GM04503 (cell line): ENCODE measurements around the gene FNIP1.
"Not testable (repeated sequence)": the region's sequence is repeated elsewhere in the genome, so short reads cannot be mapped to it uniquely, and the experiment has no call there.

Experiments used
- DNase-seq: peaks from one replicate; pipeline ENCODE4 v3.0.0-alpha.2; 2012; ENCODE audit warnings: low read depth

The FNIP1 gene

DNA sequence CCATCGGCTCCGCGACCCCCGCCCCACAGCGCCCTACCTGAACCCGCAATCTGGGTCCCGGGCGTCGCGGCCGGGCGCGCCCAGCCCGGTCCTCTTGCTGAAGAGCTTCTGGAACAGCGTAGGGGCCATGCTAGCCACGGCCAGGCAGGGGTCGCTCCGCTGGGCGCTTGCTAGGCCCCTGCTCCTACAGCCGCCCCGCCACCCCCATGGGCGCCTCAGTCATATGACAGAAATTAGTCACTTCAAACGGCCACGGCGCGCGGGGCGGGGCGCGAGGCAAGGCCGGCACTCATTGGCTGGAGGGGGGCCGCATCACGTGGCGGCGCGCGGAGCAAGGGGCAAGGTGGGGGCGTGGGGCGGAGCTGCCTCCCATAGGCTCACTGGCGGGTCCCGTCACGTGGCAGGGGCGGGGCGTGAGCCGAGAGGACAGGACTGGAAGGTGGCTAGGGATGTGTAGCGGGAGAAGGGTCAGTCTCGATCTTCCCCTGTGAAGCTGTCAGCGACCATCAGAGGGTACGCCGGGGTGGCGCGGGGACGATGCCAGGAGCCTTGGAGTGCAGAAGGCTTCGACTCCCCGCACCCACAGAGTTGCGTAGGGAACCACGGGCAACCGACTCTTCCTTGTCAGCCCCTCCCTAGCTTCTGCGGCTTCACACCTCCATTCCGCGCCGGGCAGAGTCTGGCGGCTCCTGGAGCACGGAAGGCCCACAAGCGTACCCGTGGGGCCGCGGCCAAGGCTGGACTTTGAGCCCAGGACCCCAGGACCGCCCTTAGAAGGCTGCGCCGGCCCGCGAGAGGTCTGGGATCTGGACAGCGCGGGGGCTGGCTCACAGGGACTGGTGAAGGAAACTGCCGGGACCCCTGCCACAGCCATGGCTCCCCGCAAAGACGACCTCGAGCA is at the start of gene FNIP1:
Gene FNIP1 (minus strand): TSS at position 225 of the 901 bp plus-strand sequence. CDS start 96 bp downstream, at position 129.
- peak; percentile 73 for DNase-seq

DNA sequence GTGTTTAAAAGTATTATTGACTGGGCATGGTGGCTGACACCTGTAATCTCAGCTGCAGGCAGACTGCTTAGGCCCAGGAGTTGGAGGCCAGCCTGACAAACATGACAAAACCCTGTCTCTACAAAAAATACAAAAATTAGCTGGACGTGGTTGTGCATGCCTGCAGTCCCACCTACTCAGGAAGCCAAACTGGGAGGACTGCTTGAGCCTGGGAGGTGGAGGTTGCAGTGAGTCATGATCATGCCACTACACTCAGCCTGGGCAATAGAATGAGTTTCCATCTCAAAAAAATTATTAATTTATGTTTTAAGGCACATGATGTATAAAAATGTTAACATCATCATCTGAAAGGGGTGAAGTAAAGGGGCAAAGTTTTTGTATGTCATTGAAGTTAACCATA is 49.7 kb upstream of the FNIP1 start:
- no peak for DNase-seq

DNA sequence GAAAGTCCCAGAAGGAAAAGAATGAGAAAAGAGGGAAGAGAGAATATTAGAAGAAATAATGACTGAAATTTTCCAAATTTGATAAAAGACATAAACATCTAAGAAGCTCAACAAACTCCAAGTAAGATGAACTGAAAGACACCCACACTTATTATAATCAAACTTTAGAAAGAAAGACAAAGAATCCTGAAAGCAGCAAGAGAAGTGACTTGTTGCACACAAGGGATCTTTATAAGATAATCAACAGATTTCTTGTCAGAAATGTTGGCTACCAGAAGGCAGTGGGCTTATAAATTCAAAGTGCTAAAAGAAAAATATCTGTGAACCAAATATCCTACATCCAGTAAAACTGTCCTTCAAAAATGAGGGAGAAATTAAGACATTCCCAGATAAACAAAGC is 49.0 kb upstream of the FNIP1 start:
- no peak for DNase-seq

DNA sequence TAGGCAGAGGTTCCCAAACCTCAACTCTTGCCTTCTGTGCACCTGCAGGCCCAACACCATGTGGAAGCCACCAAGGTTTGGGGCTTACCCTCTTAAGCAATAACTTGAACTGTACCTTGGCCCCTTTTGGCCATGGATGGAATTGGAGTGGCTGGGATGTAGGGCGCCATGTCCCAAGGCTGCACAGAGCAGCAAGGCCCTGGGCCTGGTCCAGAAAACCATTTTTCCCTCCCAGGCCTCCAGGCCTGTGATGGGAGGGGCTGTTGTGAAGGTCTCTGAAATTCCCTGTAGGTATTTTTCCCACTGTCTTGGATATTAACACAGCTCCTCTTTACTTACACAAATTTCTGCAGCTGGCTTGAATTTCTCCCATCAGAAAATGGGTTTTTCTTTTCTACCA is 46.2 kb upstream of the FNIP1 start:
- not testable (repeated sequence) for DNase-seq

DNA sequence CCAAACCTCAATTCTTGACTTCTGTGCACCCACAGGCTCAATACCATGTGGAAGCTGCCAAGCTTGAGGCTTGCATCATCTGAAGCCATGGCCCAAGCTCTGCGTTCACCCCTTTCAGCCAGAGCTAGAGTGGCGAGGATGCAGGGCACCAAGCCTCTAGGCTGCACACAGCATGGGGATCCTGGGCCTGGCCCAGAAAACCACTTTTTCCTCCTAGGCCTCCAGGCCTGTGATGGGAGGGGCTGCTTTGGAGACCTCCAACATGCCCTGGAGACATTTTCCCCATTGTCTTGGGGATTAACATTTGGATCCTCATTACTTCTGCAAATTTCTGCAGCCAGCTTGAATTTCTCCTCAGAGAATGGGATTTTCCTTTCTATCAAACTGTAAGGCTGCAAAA is 35.9 kb upstream of the FNIP1 start:
- DNase-seq, result not testable (repeated sequence)

DNA sequence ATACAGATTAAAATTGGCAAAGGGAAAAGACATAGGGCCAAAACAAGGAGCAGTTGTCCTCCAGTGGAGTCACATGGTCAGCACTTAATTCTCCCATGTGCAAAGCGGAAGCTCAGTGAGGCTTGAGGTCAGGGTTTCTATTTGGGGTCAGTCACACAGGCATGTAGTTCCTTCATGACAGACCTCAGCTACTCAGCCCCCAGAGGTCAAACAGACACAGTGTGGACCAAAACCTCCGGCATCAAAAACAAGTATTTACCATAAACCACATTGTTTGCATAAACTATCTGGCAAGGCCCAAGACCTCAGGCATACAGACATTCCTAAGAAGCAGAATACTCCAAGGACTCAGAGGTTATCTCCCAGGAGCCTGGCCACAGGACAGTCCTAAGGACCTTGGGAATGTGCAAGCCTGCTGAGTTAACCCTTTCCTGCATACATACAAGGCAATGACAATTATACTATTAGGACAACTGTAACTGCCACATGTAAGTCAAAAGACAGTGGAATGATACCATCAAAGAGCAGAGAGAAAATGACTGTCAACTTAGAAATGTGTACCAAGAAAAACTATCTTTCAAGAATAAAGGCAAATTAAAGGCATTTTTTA is 28.7 kb upstream of the FNIP1 start:
- no peak for DNase-seq

DNA sequence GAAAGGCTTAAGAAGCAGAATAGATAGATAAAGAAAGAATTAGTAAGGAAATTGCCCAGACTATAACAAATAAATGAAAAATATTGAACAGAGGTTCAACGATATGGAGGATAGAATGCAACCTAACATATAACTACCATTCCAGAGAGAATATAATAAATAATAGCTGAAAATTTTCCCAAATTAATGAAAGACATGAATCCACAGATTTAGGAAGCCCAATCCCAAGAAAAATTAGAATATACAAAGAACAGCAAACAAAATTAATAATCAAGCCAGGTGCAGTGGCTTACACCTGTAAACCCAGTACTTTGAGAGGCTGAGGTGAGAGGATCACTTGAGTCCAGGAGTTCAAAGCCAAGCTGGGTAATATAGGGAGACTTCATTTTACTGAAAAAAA is 27.8 kb upstream of the FNIP1 start:
- no peak for DNase-seq

DNA sequence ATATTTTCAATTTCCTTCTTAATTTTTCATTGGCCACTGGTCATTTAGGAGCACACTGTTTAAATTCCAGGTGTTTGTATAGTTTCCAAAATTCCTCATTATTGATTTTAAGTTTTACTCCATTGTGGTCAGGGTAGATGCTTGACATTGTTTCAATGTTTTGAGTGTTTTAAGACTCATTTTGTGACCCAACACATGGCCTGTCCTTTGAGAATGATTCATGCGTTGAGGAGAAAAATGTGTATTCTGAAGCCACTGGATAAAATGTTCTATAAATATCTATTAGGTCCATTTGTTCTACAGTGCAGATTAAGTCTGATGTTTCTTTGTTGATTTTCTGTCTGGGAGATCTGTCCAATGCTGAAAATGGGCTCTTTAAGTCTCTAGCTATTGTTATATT is 24.4 kb upstream of the FNIP1 start:
- DNase-seq, result peak; percentile 19

DNA sequence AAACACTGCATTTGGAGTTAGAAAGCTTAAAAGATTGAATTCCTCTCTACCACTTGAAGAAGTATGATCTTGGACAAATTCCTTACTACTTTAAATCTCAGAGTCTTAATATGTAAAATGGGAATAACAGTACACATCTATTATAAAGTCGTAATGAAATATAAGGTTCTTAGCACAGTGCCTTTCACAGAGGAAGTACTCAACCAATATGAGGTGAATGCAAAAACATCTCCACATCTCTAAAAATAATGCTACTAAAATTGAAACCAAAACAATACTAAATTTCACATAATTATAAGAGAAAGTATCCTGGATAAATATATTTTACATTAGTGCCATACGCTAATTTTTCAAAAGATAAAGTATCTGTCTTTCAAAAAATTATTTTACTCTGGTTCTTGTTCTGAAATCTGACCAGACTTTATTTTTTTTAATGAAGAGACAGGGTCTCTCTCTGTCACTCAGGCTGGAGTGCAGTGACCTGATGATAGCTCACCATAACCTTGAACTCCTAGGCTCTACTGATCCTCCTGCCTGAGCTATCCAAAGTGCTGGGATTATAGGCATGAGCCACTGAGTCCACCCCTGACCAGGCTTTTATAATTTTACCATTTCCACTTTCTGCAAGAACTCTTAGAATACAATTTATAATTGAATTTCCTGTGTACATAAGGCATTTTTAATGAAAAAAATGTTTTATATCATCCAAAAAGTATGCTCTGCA is 21.3 kb upstream of the FNIP1 start:
- DNase-seq, result no peak

DNA sequence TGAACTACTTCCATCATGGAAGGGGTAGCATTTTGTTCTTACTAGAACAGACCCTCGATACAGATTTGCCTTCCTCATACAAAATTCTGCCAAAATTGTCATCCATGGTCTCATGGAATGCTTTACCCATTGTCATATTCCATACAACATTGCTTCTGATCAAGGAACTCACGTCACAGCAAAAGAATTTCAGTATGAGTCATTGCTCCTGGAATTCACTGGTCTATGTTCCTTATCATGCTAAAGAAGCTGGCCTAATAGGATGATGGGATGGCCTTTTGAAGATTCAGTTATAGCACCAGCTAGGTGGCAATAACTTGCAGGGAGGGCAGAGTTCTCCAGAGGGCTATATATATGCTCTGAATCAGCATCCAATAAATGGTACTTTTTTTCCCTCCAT is 18.2 kb upstream of the FNIP1 start:
- DNase-seq, result peak; percentile 47

DNA sequence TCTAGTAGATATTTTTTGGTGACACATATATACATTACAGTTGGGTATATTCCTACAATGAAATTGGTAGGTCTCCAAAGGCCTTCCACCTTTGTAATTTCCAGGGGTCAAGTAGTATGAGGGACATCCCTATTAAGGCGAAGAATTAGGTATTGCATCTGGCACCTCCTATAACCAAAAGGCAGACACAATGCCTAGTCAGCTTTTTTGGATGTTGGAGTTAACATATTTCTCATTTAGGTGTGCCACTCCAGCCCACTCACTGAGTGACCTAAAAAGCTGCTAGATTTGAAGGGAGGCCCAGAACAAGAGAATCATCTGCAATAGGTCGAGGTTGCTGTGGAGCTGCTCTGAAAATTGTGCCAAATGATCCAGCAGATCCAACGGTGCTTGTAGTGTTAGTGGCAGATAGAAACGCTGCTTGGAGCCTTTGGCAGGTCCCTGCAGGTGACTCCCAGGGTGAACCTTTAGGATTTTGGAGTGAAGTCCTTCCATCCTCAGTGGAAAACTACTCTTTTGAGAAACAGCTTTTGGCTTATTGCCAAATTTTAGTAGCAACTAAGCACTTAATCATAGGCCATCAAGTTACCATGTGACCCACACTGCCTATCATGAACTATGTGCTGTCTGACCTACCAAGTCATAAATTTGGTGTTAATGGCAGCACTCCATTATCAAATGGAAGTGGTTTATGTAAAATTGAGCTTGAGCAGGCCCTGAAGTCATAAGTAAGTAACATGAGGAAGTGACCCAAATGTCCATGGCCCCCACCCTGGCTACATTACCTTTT is 15.7 kb upstream of the FNIP1 start:
- no peak for DNase-seq

DNA sequence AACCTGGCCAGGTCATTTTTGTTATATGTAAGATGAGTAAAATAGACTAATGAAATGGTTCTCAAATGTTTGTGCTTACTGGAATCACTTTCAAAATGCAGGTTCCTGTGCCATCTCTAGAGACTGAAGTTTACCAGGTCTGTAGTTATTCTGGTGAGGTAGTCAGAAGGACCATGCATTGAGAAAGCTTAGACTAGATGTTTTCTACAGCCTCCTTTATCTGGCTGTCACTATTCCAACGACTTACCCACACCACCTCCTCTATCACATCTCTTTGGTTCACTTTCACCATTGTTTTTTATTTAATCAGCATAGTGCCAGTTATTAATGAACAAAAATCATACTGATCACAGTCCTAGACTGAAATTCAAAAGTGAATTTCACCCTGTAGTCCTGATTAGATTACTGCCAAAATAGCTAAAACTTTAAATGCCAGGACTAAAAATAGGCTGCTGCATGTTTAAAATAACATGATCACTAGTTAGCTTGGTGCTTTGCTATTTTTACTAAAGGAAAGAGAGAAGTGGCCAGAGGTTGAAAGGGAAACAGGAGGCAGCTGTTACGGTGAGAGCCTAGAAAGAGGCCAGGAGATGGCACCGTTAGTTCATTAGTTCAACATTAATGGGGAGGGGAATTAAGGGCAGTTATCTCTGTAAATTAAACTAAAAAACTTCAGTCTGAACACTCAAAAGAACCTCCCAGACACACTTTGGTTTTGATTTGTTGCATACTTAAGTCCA is 13.9 kb upstream of the FNIP1 start:
- no peak for DNase-seq

DNA sequence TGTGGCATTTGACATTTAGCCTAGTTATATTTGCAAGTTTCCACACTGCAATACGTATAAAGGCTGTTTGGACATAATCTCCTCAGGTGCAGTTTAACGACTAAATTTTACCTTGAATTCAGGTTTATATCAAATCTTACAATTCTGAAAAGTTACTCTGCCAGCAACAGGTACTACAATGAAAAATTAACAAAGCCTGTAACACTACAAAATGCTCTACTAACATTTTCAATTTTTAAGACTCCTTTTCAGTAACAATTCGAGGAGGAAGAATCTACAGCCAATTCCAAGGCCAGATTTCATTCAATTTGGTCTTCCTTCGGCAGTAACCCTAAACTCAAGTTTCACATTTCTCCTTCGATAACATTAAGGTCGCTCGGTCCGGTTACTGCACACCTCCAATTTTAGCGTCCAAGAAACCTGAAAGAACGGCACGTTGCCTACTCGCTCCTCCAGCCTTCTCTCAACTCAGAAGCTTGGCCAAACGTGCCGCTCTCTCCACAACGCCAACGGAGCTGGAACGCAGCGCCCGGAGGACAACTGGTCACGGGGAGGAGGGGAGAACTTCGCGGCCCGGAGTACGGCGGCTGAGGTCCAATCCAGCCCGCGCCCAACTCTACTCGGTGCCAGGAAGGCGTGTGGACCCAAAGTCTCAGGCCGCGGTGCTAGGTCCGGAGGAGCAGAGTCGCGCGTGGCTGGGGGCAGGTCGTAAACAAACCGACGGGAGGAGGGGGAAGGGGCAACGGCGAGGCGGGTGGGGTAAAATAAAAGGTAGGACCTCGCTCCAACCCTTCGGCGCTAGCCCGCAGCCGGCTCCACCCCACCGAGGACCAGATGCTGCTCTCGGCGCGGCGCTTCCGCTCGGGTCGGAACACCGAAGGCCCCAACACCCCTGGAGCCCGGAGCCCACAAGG is 681 bp downstream of the FNIP1 start:
- DNase-seq, result peak; percentile 21

DNA sequence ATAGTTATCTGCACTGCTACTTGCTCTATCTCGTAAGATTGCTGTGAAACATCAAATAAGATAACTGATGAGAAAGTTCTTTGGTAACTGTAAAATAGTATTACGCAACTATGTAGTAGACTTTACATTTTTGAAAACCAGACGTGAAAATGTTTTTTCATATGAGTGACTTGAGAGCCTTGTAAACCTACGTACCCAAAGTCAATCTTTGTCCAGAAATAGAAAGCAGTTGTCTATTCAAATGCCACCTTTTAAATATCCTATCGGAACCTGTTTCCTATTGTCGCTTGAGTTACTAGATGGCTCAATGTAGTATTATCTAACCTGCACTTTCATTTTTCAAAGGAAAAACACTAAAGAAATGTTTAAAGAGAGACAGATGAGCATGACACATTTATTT is 1.6 kb downstream of the FNIP1 start:
- DNase-seq, result no peak

DNA sequence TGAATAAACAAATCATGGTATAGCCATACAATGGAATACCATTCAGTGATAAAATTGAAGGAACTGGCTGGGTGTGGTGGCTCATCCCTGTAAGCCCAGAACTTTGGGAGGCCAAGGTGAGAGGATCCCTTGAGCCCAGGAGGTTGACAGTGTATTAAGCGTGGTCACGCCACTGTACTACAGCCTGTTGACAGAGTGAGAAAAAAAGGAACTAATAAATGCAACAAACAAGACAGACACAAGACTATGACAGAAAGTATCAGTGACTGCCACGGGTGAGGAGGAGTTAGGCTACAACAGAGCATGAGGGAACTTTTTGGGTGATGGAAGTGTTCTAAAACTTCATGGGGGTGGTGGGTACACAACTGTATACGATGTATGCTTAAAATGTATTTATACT is 2.2 kb downstream of the FNIP1 start:
- DNase-seq, result no peak

DNA sequence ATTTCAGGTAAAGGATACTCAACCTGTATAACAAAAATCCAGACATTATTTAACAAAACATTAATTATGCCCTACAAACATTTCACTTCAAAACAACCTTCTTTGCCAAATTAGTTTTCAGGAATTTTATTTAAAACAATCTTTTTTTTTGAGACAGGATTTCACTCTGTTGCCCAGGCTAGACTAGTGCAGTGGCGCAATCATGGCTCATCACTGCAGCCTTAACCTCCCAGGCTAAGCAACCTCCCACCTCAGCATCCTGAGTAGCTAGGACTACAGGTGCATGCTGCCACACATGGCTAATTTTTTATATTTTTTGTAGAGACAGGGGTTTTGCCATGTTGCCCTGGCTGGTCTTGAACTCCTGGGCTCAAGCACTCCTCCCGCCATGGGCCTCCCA is 3.9 kb downstream of the FNIP1 start:
- no peak for DNase-seq

DNA sequence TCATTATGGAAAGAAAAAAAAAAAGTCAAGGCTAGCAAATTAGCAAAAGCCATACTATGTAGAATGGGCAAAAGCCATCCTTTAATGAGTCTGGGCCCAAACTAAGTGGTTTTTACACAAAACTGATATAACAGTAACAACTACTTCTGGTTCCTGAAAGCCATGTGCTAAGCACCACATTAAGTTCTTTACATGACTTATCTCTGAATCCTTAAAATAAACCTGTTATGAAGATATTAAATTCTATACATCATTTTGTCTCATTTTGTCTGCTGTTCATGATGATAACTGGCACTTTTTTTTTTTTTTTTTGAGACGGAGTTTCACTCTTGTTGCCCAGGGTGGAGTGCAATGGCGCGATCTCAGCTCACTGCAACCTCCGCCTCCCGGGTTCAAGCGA is 5.0 kb downstream of the FNIP1 start:
- no peak for DNase-seq

DNA sequence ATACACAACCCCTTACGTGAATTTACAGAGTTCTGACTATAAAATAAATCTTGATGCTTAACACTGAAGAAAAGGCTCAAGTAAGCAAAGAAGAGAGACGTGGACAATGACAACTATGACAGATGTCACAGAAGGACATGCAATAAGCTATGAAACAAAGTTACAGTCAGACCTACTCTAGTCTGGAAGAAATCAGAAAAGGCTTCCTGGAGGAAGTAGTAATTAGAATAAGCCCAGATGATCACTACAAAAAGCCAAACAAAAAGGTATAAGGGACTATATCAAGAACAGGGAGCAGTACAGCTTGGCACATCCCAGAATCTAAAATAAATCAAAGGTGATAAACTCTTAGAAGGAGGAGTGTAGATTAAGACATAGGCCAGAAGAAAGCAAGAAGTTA is 6.3 kb downstream of the FNIP1 start:
- no peak for DNase-seq

DNA sequence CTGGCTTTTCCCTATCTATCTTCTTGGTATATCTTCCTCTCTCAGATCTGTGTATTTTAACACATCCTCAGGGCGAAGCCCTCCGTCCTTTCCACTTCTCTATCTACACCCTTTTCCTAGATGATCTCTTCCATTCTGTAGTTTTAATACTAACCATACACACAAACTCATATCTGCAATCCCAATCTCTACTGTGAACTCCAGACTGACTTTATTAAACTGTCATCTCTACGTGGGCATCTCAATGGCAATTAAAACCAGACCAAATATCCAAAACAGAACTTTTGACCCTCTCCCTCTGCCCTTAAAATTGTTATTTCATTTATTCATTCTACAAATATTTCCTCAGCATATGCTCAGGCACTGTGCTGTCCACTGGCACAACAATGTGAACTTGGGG is 7.1 kb downstream of the FNIP1 start:
- no peak for DNase-seq

DNA sequence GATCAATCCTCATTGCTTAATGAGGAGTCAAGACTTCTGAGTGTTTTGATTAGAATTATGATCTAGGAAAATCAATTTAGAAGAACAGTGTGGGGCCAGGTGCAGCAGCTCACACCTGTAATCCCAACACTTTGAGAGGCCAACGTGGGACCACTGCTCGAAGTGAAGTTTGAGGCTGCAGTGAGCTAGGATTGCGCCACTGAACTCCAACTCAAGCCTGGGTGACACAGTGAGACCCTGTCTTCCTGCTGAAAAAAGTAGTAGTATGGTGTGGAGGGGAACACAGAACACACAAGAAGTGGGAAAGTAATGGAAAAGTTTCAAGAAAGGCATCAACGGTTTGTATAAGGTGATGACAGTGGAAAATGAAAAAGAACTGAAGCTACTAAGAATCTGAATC is 9.1 kb downstream of the FNIP1 start:
- no peak for DNase-seq
